ENCODE results near the gene TMEM163. TPM values are rescaled to one million over a fixed set of nuclear protein-coding genes. Genes with fewer than 3 reads are reported as not detected.

Gene TMEM163
- total RNA-seq, 2 donors from 2014 or later: 0.55 to 23.1 TPM

- H3K27ac ChIP-seq: no peak overlapping the region
- H3K4me3 ChIP-seq: no peak overlapping the region
- no peaks in the 10 kb centered on the region for H3K36me3 ChIP-seq
- H3K4me1 ChIP-seq (replicated peaks): no peaks in the 10 kb centered on the region
- intact Hi-C loops (cut with DNase I): no loop called here
- no peaks in the 10 kb centered on the region for H3K9me3 ChIP-seq
- WGBS: 88% methylated on average over 15 of the region's 15 CpGs
- no peak for TF ChIP-seq POLR2A (IDR thresholded peaks at IDR 0.05)
- no peak for TF ChIP-seq POLR2AphosphoS5 (IDR thresholded peaks at IDR 0.05)
- TF ChIP-seq CTCF (IDR thresholded peaks at IDR 0.05): no peak
- DNase-seq (ENCODE audit: low spot score): no peak
- no peaks in the 10 kb centered on the region for H3K27me3 ChIP-seq (replicated peaks; ENCODE audit: insufficient read depth)
These were observed 268.9 kb downstream of the TMEM163 start for GRCh38 chr2:134449751-134450513.

DNA sequence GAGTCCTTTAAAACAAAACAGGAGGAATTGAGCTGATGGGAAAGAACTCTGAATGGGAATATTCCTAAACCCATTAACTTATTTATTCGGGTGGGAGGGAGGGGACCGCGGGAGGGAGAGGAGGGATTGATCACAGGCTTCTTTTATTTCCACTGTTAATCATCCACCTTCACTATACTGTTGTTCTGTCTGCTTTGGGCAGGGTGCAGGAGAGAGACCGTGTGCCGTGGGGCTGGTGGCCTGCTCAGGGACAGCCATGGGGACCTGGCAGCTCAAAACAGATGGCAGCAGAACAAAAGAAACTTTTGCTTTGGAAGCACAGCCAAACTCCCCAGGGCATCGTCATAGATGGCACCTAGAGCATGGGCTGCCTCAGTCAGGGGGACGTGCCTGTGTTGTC, 269.6 kb downstream of the TMEM163 start:
- no peak overlapping the region for H3K27ac ChIP-seq
- H3K9me3 ChIP-seq: no peaks in the 10 kb centered on the region
- H3K4me1 ChIP-seq (replicated peaks): no peaks in the 10 kb centered on the region
- intact Hi-C loops (cut with DNase I): no loop called here
- WGBS: 63% methylated on average over 7 of the region's 7 CpGs
- H3K4me3 ChIP-seq: no peak overlapping the region
- TF ChIP-seq POLR2AphosphoS5 (IDR thresholded peaks at IDR 0.05) (no peak), CTCF (IDR thresholded peaks at IDR 0.05) (no peak), POLR2A (IDR thresholded peaks at IDR 0.05) (no peak)
- H3K27me3 ChIP-seq (replicated peaks; ENCODE audit: insufficient read depth): no peaks in the 10 kb centered on the region
- H3K36me3 ChIP-seq: no peaks in the 10 kb centered on the region
- DNase-seq (ENCODE audit: low spot score): no peak

DNA sequence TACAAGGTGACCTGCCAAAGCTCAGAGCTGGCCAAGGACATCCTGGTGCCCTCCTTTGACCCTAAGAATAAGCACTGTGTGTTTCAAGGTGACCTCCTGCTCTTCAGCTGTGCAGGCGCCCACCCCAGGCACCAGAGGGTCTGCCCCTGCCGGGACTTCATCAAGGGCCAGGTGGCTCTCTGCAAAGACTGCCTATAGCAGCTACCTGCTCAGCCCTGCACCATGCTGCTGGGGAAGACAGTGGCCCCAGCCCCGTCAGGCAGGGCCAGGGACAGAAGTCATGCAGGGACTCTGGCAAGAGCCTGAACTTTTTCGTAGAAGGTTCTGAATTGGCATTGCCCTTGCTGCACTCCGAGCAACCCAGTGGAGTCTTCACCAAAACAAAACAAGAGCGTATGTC, 270.1 kb downstream of the TMEM163 start:
- no peaks in the 10 kb centered on the region for H3K4me1 ChIP-seq (replicated peaks)
- DNase-seq (ENCODE audit: low spot score): no peak
- H3K36me3 ChIP-seq: no peaks in the 10 kb centered on the region
- H3K27ac ChIP-seq: no peak overlapping the region
- intact Hi-C loops (cut with DNase I): no loop called here
- 93% methylated on average over 6 of the region's 6 CpGs for WGBS
- H3K4me3 ChIP-seq: no peak overlapping the region
- no peak for TF ChIP-seq CTCF (IDR thresholded peaks at IDR 0.05)
- no peak for TF ChIP-seq POLR2A (IDR thresholded peaks at IDR 0.05)
- no peak for TF ChIP-seq POLR2AphosphoS5 (IDR thresholded peaks at IDR 0.05)
- H3K27me3 ChIP-seq (replicated peaks; ENCODE audit: insufficient read depth): no peaks in the 10 kb centered on the region
- H3K9me3 ChIP-seq: no peaks in the 10 kb centered on the region

DNA sequence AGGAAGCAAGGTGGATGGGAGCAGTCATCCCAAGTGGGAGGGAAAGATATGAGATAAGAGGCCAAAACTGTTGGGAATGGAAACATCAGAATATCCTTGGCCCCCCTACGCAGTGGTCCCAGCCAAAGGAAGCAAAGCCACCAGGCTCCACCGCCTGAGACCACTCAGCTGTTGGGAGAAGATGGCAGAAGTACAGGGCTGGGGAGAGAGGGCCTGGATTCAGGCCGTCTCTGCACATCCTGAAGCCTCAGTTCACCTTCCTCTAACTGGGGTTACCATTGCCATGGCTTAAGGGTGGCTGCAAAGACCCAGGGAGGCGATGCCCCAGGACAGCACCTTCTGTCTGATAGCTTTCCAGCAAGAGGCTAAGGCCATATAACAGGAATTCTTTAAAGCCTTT, 271.1 kb downstream of the TMEM163 start:
- H3K9me3 ChIP-seq: no peaks in the 10 kb centered on the region
- H3K27ac ChIP-seq: no peak overlapping the region
- no peak overlapping the region for H3K4me3 ChIP-seq
- WGBS: 92% methylated on average over 4 of the region's 4 CpGs
- H3K27me3 ChIP-seq (replicated peaks; ENCODE audit: insufficient read depth): no peaks in the 10 kb centered on the region
- intact Hi-C loops (cut with DNase I): no loop called here
- no peak for DNase-seq (ENCODE audit: low spot score)
- H3K4me1 ChIP-seq (replicated peaks): no peaks in the 10 kb centered on the region
- no peaks in the 10 kb centered on the region for H3K36me3 ChIP-seq
- TF ChIP-seq POLR2AphosphoS5 (IDR thresholded peaks at IDR 0.05) (no peak), CTCF (IDR thresholded peaks at IDR 0.05) (no peak), POLR2A (IDR thresholded peaks at IDR 0.05) (no peak)

DNA sequence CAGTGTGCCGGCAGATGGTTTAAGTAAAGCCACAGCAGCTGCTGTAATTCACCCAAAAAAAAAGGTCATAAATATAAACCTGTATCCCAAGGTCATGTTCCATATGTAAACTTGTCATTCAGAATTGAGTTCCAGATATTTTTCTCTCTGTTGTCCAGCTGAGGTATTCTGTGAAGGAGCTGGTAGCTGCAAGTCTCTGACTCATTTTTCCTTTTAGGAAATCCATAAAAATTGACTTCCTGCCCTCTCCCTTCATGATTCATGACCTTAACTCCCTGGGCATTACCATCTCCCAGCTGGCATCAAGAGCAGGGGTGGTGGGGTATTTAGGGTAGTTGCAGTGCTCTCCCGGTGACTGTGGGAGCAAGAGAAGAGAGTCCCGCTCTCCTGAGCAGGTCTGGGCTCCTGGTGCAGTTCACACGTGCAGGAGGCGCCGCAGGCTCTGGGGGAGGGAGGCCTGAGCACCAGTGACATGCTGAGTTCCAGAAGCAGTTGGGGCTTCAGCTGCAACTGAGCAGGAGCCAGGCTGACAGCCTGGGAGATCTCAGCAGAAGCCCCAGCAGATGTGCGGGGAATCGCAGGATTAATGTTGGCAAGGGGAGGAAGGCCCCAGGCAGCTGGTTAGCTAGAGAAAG, 272.3 kb downstream of the TMEM163 start:
- WGBS: 82% methylated on average over 8 of the region's 8 CpGs
- H3K4me1 ChIP-seq (replicated peaks): no peaks in the 10 kb centered on the region
- no peaks in the 10 kb centered on the region for H3K27me3 ChIP-seq (replicated peaks; ENCODE audit: insufficient read depth)
- no peak overlapping the region for H3K4me3 ChIP-seq
- H3K9me3 ChIP-seq: no peaks in the 10 kb centered on the region
- DNase-seq (ENCODE audit: low spot score): no peak
- no peaks in the 10 kb centered on the region for H3K36me3 ChIP-seq
- no peak overlapping the region for H3K27ac ChIP-seq
- intact Hi-C loops (cut with DNase I): no loop called here
- TF ChIP-seq POLR2AphosphoS5 (IDR thresholded peaks at IDR 0.05) (no peak), CTCF (IDR thresholded peaks at IDR 0.05) (no peak)
